ENCODE measurements around the gene DNAJC30.
"Not testable (repeated sequence)": the region's sequence is repeated elsewhere in the genome, so short reads cannot be mapped to it uniquely, and the experiment has no call there.

DNAJC30 gene

GRCh38 chr7:73683056-73683787, at the start of gene DNAJC30, which contains the start of gene BUD23:
Gene DNAJC30, minus strand, starts transcription at chr7:73683453. Its CDS starts 30 bp downstream, at chr7:73683423.
Gene BUD23, plus strand, starts transcription at chr7:73683597. Its CDS starts 29 bp downstream, at chr7:73683626.
- no peak for FAIRE-seq

DNA sequence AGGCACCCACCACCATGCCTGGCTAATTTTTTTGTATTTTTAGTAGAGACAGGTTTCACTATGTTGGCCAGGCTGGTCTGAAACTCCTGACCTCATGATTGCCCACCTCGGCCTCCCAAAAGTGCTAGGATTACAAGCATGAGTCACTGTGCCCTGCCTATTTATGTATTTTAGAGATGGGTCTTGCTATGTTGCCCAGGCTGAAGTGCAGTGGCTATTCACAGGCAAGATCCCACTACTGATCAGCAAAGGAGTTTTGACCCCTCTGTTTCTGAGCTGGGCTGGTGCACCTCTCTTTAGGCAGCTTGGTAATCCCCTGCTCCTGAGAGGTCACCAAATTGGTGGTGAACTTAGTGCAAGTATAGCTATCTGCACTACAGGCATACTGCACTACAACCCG, 49.1 kb upstream of the DNAJC30 start:
- no peak for FAIRE-seq

- FAIRE-seq: no peak
Observed at GRCh38 chr7:73730485-73730884, 47.2 kb upstream of the DNAJC30 start.

GRCh38 chr7:73728551-73728950, 45.3 kb upstream of the DNAJC30 start:
- FAIRE-seq: no peak

- FAIRE-seq: no peak
Observed at GRCh38 chr7:73727952-73728351, 44.7 kb upstream of the DNAJC30 start.

- FAIRE-seq: no peak
Observed at GRCh38 chr7:73726083-73726466, 42.8 kb upstream of the DNAJC30 start.

- no peak for FAIRE-seq
Observed at GRCh38 chr7:73723813-73724212, 40.6 kb upstream of the DNAJC30 start.

DNA sequence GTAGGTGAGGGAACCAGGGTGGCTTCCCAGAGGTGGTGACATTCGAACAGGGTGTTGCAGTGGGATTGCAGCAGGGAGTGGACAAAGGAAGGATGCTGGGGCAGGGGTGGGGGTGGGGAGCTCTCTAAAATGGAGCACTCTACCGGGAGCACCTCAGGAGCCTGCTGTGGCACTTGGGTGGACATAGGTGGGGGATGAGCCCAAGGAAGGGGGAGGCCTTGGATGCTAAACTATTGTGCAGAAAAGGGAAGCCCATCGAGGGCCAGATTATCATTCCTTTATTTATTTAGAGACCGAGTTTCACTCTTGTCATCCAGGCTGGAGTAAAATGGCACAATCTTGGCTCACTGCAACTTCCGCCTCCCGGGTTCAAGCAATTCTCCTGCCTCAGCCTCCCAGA, 39.5 kb upstream of the DNAJC30 start:
- FAIRE-seq: no peak

DNA sequence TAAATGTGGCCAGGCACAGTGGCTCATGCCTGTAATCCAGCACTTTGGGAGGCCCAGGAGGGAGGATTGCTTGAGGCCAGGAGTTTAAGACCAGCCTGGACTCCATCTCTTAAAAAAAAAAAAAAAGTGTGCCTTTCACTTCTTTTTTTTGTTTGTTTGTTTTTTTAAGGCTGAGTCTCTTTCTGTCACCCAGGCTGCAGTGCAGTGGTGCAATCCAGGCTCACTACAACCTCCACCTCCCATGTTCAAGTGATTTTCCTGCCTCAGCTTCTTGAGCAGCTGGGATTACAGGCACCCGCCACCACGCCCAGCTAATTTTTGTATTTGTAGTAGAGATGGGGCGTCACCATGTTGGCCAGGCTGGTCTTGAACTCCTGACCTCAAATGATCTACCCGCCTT, 38.9 kb upstream of the DNAJC30 start:
- not testable (repeated sequence) for FAIRE-seq

DNA sequence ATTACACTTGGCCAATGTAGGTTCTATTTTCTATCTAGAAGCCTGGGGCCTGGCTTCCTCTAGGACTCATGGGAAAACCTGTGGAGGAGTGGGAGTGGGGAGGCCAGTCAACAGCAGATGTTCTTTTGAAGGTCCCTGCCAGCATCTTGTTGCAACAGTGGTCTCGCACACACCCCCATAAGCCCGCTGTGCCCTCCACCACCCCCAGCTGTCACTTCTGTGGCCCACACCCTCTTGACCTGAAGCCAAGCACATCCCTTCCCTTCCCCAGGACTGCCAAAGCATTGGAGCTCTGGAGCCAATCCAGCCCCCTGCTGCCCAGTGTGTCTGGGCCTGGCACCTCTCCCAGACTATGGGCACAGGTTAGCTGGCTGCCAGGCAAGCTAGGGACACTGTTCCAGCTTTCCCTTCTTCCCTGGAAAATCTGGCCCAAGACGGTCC, 38.1 kb upstream of the DNAJC30 start:
- FAIRE-seq: no peak

GRCh38 chr7:73720443-73720842, 37.2 kb upstream of the DNAJC30 start:
- FAIRE-seq: not testable (repeated sequence)

GRCh38 chr7:73719806-73720169, 36.5 kb upstream of the DNAJC30 start:
- FAIRE-seq: no peak

- FAIRE-seq: no peak
Observed at GRCh38 chr7:73718905-73719805, 35.9 kb upstream of the DNAJC30 start, which contains the start of gene STX1A. Gene STX1A, minus strand, starts transcription at chr7:73719669. Its CDS starts 38 bp downstream, at chr7:73719631.

GRCh38 chr7:73718438-73718881, 35.2 kb upstream of the DNAJC30 start:
- FAIRE-seq: no peak

DNA sequence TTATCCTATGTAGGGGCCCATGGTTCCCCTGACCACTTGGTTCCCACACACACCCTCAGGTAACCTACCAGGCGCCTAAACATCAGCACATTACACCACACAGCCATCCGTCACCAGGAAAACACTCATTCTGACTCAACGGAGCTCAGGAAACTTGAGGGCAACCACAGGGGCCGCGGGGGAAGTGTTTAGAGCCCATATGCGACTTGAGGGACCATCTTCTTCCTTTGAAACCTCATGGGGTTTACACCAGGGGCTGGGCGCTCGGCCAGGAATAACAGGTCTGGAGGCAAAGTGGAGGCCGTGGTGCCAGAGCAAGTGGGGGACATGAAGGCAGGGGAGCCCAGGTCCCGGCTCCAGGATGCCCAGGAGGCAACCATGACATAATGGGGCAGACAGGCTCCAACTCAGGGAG, 34.7 kb upstream of the DNAJC30 start:
- no peak for FAIRE-seq

GRCh38 chr7:73717025-73717807, 34.0 kb upstream of the DNAJC30 start:
- FAIRE-seq: no peak

- no peak for FAIRE-seq
Observed at GRCh38 chr7:73716318-73716890, 33.2 kb upstream of the DNAJC30 start.

- no peak for FAIRE-seq
Observed at GRCh38 chr7:73715648-73716317, 32.5 kb upstream of the DNAJC30 start.

- not testable (repeated sequence) for FAIRE-seq
Observed at GRCh38 chr7:73713319-73713718, 30.1 kb upstream of the DNAJC30 start.

DNA sequence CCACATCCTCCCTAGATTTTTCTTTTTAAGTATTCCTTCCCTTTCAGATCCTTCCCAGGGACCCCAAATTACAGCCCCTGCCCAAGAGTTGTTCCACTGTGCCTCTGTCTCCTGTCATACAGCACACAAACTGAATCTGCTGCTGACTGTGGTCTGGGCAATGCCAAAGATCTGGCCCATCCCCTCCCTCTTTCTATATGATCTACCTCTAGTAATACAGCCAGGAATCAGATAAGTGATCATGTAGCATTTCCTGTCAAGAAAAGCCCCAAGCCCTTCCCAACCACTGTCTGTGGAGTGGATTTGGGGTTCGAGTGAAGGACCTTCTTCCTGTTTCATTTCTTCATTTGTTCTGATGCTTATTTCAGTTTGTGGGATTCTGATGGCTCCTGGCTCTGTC, 29.5 kb upstream of the DNAJC30 start:
- FAIRE-seq: no peak

DNA sequence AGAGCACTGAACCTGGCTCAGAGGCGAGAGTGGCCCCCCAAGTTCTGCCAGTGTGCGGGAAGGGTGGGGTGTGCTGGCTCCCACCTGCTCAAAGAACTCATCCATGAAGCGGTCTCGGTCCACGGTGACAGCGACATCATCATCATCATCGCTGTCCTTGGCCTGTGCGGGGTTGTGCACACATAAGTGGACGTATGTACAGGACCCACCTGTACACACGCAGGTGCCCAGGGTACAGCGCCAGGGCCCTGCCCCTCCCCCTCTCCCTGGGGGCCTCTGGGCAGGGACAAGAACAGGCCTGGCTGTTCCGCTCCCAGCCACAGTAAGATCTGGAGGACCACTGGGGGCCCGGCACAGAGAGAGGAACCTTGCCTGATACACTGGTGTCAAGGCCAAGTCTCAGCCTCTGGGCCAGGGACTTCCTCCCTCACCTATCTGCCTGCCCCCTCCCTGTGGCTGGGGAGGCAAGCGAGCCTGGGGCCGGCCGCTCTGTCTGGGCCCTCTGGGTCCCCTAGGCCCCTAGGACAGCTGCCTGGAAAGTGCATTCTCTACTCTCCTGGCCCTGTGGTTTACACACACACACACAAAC, 25.8 kb upstream of the DNAJC30 start:
- no peak for FAIRE-seq
